A204.1 (cell line): ENCODE results near the gene PTPRCAP.
"Not testable (repeated sequence)": the region's sequence is repeated elsewhere in the genome, so short reads cannot be mapped to it uniquely, and the experiment has no call there.

Source experiments
- FAIRE-seq: peaks from 2 replicates; lab custom pipeline; 2012; peaks lifted over from hg19 to GRCh38; lab: Jason Lieb, UNC

The PTPRCAP gene

GRCh38 chr11:67440229-67441097, 3.0 kb upstream of the PTPRCAP start:
- FAIRE-seq: no peak

- FAIRE-seq: no peak
Measured at GRCh38 chr11:67439321-67440228, 2.1 kb upstream of the PTPRCAP start.

GRCh38 chr11:67438158-67438902, 848 bp upstream of the PTPRCAP start:
- FAIRE-seq: no peak

- FAIRE-seq: no peak
Measured at GRCh38 chr11:67437809-67438157, 301 bp upstream of the PTPRCAP start.

- no peak for FAIRE-seq
Measured at GRCh38 chr11:67436459-67437081, 912 bp downstream of the PTPRCAP start.

- no peak for FAIRE-seq
Measured at GRCh38 chr11:67435727-67436458, 1.6 kb downstream of the PTPRCAP start.

- FAIRE-seq: no peak
Measured at GRCh38 chr11:67435031-67435726, 2.3 kb downstream of the PTPRCAP start.

- no peak for FAIRE-seq
Measured at GRCh38 chr11:67434395-67434881, 3.0 kb downstream of the PTPRCAP start.

- no peak for FAIRE-seq
Measured at GRCh38 chr11:67433536-67434394, 3.7 kb downstream of the PTPRCAP start.

GRCh38 chr11:67432655-67433349, 4.7 kb downstream of the PTPRCAP start:
- FAIRE-seq: no peak

- FAIRE-seq: no peak
Measured at GRCh38 chr11:67431346-67432249, 5.9 kb downstream of the PTPRCAP start.

- FAIRE-seq: no peak
Measured at GRCh38 chr11:67429722-67430121, 7.8 kb downstream of the PTPRCAP start.

GRCh38 chr11:67429038-67429668, 8.3 kb downstream of the PTPRCAP start:
- FAIRE-seq: no peak

GRCh38 chr11:67428052-67429001, 9.2 kb downstream of the PTPRCAP start, which contains the start of gene RPS6KB2:
Gene RPS6KB2 (plus strand): TSS chr11:67428494. CDS start chr11:67428546, 52 bp downstream.
- FAIRE-seq: peak; percentile 77

- not testable (repeated sequence) for FAIRE-seq
Measured at GRCh38 chr11:67427364-67427859, 10.1 kb downstream of the PTPRCAP start.
